ENCODE data around the gene EPS8L1. TPM values are rescaled to one million over a fixed set of nuclear protein-coding genes. Genes with fewer than 3 reads are reported as not detected.

Gene EPS8L1
- total RNA-seq, 1 donor from 2014 or later: 22.4 TPM

GRCh38 chr19:55082020-55082851 is 6.6 kb downstream of the EPS8L1 start:
- peaks cover 69% of the 10 kb centered on the region for H3K27me3 Mint-ChIP-seq (ENCODE audit: low read depth)
- H3K4me1 Mint-ChIP-seq: peaks cover 26% of the 10 kb centered on the region
- peaks cover 3% of the 10 kb centered on the region for H3K36me3 Mint-ChIP-seq (ENCODE audit: low read depth)
- H3K9me3 Mint-ChIP-seq: peaks cover 3% of the 10 kb centered on the region
- peak overlapping the region; percentile 87 for H3K4me3 Mint-ChIP-seq
- DNase-seq (ENCODE audit: low read depth, low spot score): no peak
- TF ChIP-seq CTCF (conservative IDR thresholded peaks at IDR 0.05): no peak
- H3K27ac Mint-ChIP-seq (ENCODE audit: unreplicated experiment): no peak overlapping the region

- Mint-ChIP-seq H3K4me3 (peak overlapping the region; percentile 12), H3K27me3 (ENCODE audit: low read depth) (peaks cover 63% of the 10 kb centered on the region), H3K9me3 (peaks cover 3% of the 10 kb centered on the region), H3K36me3 (ENCODE audit: low read depth) (peaks cover 3% of the 10 kb centered on the region), H3K4me1 (peaks cover 36% of the 10 kb centered on the region), H3K27ac (ENCODE audit: unreplicated experiment) (no peak overlapping the region)
- TF ChIP-seq CTCF (conservative IDR thresholded peaks at IDR 0.05): no peak
- DNase-seq (ENCODE audit: low read depth, low spot score): no peak
Measured at GRCh38 chr19:55083004-55083850, 7.6 kb downstream of the EPS8L1 start.

- H3K4me3 Mint-ChIP-seq: peak overlapping the region; percentile 84
- H3K4me1 Mint-ChIP-seq: peaks cover 47% of the 10 kb centered on the region
- H3K36me3 Mint-ChIP-seq (ENCODE audit: low read depth): peaks cover 5% of the 10 kb centered on the region
- peaks cover 58% of the 10 kb centered on the region for H3K27me3 Mint-ChIP-seq (ENCODE audit: low read depth)
- TF ChIP-seq CTCF (conservative IDR thresholded peaks at IDR 0.05): no peak
- peaks cover 3% of the 10 kb centered on the region for H3K9me3 Mint-ChIP-seq
- DNase-seq (ENCODE audit: low read depth, low spot score): no peak
- H3K27ac Mint-ChIP-seq (ENCODE audit: unreplicated experiment): no peak overlapping the region
Measured at GRCh38 chr19:55084416-55084815, 8.7 kb downstream of the EPS8L1 start.

- Mint-ChIP-seq H3K27ac (ENCODE audit: unreplicated experiment) (no peak overlapping the region), H3K36me3 (ENCODE audit: low read depth) (peaks cover 6% of the 10 kb centered on the region), H3K9me3 (peaks cover 3% of the 10 kb centered on the region), H3K4me3 (peak overlapping the region; percentile 84), H3K27me3 (ENCODE audit: low read depth) (peaks cover 41% of the 10 kb centered on the region), H3K4me1 (peaks cover 44% of the 10 kb centered on the region)
- DNase-seq (ENCODE audit: low read depth, low spot score): no peak
- no peak for TF ChIP-seq CTCF (conservative IDR thresholded peaks at IDR 0.05)
Measured at GRCh38 chr19:55085923-55086715, 10.4 kb downstream of the EPS8L1 start.
